WERI-Rb-1 (cell line): ENCODE data around the gene DVL2.

ENCODE experiments used
- DNase-seq: peaks from one replicate; pipeline ENCODE4 v3.0.0-alpha.2; 2020
- H3K27ac ChIP-seq: fragments of 250-450 bp; sonication (Bioruptor Pico); 2 replicates; pipeline ENCODE4 v1.5.1; 2020; ENCODE audit warnings: mild to moderate bottlenecking, moderate library complexity
- H3K27me3 ChIP-seq: fragments of 250-450 bp; sonication (Bioruptor Pico); 2 replicates; pipeline ENCODE4 v1.5.1; 2021; ENCODE audit warnings: mild to moderate bottlenecking, low read depth, moderate library complexity; ENCODE audit not compliant: insufficient read depth, severe bottlenecking
- H3K36me3 ChIP-seq: fragments of 250-450 bp; sonication (Bioruptor Pico); 2 replicates; pipeline ENCODE4 v1.5.1; 2020; ENCODE audit warnings: mild to moderate bottlenecking, moderate library complexity
- H3K4me3 ChIP-seq: 2 replicates; pipeline ENCODE4 v1.5.1; 2011; ENCODE audit warnings: low read depth, mild to moderate bottlenecking, control low read depth, low read length
- H3K9me3 ChIP-seq: fragments of 250-450 bp; sonication (Bioruptor Pico); 2 replicates; pipeline ENCODE4 v1.5.1; 2021; ENCODE audit warnings: mild to moderate bottlenecking, moderate library complexity; ENCODE audit not compliant: severe bottlenecking
- TF ChIP-seq, protein P1 (sequence below): IDR thresholded peaks from 2 replicates; pipeline ENCODE4 v1.5.1; 2011; ENCODE audit warnings: low read depth, mild to moderate bottlenecking, control low read depth, inconsistent platforms, low read length

The DVL2 gene

DNA sequence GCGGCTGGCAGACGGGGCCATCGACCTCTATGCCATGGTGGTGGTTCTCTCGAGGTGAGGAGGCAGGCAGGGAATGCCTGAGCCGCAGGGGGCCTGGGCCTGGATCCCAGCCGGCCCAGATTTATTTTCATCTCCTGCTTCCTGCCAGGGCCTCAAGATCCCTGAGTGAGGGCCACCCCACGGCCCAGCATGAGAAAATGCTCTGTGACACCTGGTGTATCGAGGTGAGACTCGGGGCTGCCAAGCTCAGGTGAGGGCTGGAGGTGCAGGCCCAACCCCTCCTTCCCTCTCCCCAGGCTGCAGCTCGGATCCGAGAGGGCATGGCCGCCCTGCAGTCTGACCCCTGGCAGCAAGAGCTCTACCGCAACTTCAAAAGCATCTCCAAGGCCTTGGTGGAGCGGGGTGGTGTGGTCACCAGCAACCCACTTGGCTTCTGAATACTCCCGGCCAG is 9.6 kb downstream of the DVL2 start:
- H3K9me3 ChIP-seq = no peaks in the 10 kb centered on the region
- H3K27me3 ChIP-seq = no peaks in the 10 kb centered on the region
- H3K4me3 ChIP-seq = no peak overlapping the region
- H3K27ac ChIP-seq = no peak overlapping the region
- H3K36me3 ChIP-seq = peaks cover 91% of the 10 kb centered on the region
- DNase-seq = peak; percentile 26
- TF ChIP-seq, protein P1, sequence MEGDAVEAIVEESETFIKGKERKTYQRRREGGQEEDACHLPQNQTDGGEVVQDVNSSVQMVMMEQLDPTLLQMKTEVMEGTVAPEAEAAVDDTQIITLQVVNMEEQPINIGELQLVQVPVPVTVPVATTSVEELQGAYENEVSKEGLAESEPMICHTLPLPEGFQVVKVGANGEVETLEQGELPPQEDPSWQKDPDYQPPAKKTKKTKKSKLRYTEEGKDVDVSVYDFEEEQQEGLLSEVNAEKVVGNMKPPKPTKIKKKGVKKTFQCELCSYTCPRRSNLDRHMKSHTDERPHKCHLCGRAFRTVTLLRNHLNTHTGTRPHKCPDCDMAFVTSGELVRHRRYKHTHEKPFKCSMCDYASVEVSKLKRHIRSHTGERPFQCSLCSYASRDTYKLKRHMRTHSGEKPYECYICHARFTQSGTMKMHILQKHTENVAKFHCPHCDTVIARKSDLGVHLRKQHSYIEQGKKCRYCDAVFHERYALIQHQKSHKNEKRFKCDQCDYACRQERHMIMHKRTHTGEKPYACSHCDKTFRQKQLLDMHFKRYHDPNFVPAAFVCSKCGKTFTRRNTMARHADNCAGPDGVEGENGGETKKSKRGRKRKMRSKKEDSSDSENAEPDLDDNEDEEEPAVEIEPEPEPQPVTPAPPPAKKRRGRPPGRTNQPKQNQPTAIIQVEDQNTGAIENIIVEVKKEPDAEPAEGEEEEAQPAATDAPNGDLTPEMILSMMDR = no peak

GRCh38 chr17:7224110-7224509 is 10.2 kb downstream of the DVL2 start:
- no peak for DNase-seq
- Histone ChIP-seq H3K27me3 (no peaks in the 10 kb centered on the region), H3K36me3 (peaks cover 85% of the 10 kb centered on the region), H3K4me3 (no peak overlapping the region), H3K9me3 (no peaks in the 10 kb centered on the region), H3K27ac (peak overlapping the region; percentile 45; the same call in 1 of the 2 replicates)
- TF ChIP-seq, protein P1 = no peak

GRCh38 chr17:7223375-7223774 is 10.9 kb downstream of the DVL2 start:
- Histone ChIP-seq H3K27me3 (no peaks in the 10 kb centered on the region), H3K9me3 (no peaks in the 10 kb centered on the region), H3K36me3 (peaks cover 78% of the 10 kb centered on the region), H3K4me3 (no peak overlapping the region), H3K27ac (no peak overlapping the region)
- TF ChIP-seq, protein P1 = no peak
- DNase-seq = no peak

DNA sequence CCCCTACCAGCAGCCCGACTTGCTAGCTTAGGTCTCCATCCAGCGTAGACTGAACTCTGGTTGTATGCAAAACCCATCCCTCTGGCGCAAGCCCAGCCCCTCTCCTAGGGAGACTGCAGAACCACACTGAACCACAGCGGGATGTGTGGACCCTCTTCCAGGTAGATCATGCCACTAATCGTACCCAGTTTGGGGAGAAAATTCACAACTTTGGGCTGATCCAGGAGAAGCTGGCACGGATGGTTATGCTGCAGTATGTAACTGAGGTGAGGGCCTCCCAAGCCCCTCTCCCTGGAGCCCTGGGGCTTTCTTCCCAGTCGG is 11.4 kb downstream of the DVL2 start:
- Histone ChIP-seq H3K4me3 (no peak overlapping the region), H3K27ac (no peak overlapping the region), H3K27me3 (no peaks in the 10 kb centered on the region), H3K36me3 (peaks cover 74% of the 10 kb centered on the region), H3K9me3 (no peaks in the 10 kb centered on the region)
- TF ChIP-seq, protein P1 = no peak
- DNase-seq = no peak

GRCh38 chr17:7222093-7222971 is 12.0 kb downstream of the DVL2 start:
- Histone ChIP-seq H3K27me3 (no peaks in the 10 kb centered on the region), H3K27ac (0 out of 2 replicates have a peak overlapping the region, but pooled peaks have one; percentile 14), H3K36me3 (peaks cover 68% of the 10 kb centered on the region)

More at GRCh38 chr17:7222093-7222971, 12.0 kb downstream of the DVL2 start:
- no peak for DNase-seq
- H3K9me3 ChIP-seq = no peaks in the 10 kb centered on the region
- TF ChIP-seq, protein P1 = no peak
- H3K4me3 ChIP-seq = no peak overlapping the region
